GM18867 (cell line): Measurements from ENCODE around the gene GZF1.
A peak's percentile ranks its signal among the peaks of the same experiment; 100 is the strongest.

Experiments used
- ATAC-seq: cut with Tn5 transposase; IDR thresholded peaks from one replicate; pipeline ENCODE4 v1.9.1; 2021; ENCODE audit warnings: mild to moderate bottlenecking, moderate library complexity; ENCODE audit not compliant: unreplicated experiment

GZF1 gene

DNA sequence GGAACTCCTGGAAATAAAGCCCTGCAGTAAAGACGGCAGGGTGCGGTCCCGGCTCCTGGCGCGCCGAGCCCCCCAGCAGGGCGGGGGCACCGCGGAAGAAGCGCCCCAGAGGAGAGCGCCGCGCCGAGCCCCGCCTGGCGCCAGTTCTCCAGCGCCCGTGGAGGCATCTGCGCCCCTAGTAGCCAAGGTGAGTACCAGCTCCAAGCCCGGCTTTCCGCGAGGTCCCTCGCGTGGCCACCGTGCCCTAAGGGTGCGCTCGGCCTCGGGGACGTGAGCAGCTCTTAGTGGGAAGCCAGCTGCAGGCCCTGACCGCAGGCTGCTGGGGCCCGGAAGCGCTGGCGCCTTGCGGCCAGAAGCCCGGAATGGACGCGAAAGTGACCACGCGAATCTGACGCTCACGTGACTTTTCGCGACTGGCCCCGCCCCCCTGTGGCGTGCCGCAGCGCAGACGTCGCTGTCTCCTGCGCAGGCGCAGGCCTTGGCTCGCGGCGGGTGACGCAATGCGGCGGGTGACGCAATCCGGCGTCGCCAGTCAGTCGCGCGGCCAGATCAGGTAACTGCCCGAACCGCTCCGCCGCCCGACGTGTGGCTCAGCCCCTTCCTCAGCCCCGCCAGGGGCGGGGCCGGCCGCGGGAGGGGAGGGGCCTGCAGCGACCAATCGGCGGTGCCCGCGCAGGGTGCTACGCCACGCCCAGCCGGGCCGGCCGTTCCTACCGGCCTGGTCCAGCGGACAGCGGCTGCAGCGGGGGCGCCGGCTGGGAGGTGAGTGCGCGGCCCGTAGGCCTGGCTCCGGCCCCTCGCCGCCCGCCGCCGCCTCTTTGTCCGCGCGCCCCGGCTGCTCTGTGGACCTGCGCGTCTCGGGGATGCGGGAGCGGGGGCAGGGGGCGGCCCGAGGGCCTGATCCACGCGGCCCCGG lies at the start of gene GZF1:
GZF1 (plus strand) TSS at position 707 of the 916 bp plus-strand sequence. CDS start 2,202 bp downstream, outside the sequence.
- peak; percentile 69 for ATAC-seq

DNA sequence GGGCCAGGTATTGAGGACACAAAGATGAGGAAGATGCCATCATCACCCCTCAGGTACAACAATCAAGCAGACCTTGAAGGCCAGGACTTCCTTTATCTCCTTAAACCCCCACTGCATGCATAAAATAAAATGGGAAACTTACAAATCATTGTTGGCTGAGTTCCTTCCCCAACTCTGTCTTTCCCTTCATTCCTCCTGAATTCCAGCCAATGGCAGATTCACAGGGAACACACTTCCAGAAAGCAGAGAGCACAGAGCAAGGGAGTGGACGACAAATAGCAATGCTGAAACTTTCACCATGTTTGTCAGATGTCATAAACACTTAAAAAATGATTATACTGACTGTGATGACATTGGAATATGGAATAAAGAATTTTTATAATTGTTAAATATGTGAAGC lies 48.7 kb upstream of the GZF1 start:
- ATAC-seq: no peak

- ATAC-seq: no peak
These were observed 47.3 kb upstream of the GZF1 start for GRCh38 chr20:23314699-23315098.

DNA sequence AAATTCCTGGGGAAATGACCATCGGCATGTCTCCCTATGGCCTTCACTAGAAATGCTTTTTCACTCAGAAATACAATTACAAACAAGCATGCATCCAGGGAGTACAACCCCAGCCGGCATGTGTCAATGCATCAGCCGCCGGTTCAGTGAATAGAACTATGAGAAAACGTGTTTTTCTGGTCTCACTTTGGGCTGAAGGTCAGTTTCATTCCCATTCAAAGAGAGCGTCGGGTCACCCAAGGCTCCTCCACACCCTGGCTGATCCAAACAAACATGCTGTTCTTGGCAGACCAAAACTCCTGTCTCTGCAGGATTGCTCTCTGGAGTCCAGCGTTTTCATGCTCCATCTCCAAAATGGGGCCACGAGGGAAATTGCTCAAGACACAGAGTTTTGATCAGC lies 46.9 kb upstream of the GZF1 start:
- no peak for ATAC-seq

DNA sequence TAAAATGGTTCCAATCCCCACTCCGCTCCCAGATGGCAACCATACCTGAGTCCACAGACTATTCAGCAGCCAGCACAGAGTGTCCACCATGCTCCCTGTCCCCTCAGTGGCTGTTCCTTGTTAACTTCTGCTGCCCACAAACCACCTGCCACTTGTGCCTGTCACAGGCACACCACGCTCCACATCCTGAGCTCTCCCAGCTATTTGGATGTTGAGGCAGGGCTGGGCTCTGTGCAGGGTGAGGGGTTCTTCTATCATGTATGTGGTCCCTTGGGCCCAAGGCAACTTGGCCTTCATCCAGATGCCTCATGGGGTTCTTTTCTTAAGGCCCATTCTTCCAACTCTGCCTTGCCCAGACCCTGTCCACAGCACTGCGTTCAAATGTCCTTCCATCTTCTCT lies 45.4 kb upstream of the GZF1 start:
- ATAC-seq: no peak

DNA sequence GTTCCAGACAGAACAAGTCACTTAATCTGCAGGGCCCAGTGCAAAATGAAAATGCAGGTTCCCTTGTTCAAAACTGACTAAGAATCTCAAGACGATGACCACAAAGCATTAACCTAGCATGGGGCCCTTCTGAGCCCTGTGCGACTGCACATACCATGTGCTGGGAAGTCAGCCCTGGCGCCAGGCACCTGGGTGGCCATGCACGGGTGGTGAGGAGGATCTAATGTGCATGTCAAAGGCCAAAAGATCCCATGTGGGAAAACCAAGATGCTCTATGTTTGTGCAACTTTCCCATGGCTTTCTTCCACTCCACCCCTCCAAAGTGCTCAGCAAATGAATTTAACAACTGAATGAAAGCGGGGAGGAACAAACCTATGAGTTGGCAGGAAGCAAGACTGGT lies 44.9 kb upstream of the GZF1 start:
- no peak for ATAC-seq

- ATAC-seq: no peak
These were observed 43.6 kb upstream of the GZF1 start for GRCh38 chr20:23318347-23318746.

- no peak for ATAC-seq
These were observed 41.7 kb upstream of the GZF1 start for GRCh38 chr20:23320317-23320716.

DNA sequence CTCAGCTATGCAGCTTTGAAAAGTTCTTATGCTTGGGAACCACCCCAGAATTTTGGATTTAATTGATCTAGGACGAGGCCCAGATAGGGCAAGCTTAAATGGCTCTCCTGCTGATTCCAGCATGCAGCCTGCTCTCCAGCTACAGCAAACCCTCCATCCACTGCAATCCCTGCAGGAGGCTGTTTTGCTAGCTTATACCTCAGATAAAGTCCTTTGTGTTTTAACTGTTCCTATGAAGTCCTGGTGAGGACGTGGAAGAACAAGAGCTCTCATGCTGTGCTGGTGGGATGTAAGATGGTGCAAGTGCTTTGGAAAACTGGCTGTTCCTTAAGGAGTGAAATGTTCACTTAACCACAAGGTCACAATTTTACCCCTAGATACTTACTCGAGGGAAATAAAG lies 36.9 kb upstream of the GZF1 start:
- no peak for ATAC-seq

DNA sequence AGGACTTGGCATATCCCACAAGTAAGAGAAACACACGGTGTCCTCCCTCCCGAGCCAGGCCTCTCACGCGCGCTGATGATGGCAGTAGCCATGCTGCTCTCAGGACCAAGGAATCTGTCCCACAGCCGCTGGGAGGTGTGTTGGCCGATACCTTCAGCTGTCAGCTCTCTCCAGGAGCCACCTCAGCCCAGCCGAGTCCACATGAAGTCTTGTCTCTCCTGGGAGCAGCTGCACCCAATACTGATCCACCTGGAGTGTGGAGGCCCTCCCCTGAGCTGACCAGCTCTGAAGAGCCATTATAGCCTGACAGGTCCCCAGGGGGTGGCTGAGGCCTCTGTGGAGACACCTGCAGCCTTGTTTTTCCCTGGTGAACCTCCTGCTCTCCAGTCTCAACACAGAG lies 35.2 kb upstream of the GZF1 start:
- ATAC-seq: no peak

DNA sequence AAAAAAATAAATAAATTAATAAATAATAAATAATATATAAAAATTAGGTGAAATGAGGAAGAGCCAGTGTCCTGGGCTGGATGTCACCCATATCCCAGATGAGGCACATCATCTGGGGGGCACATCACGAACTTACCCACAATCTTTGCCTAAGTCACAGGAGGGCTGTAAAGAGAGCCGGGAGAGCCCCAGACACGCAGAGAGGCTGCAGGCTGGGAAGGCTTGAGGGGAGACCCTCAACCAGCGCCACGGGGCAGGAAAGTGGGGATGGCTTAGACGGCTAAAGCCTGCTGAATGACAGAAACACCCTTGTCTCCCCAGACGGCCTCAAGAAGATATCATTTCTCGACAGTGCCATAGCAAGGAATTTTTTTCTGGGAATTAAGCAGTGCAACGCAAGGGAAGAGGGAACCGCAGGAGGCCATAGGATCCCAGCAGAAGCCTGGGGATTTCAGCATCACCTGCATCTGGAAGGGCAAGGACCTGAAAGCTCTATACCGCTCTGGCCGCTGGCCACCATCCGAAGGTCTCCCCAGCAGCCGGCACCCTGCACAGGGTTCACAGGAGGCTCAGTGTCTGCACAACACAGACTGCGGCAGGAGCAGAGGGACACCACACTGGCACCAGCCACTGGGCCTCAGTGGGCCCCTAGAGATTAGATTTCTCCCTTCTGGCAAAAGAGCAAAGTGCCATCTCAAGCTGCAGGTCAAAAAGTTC lies 34.2 kb upstream of the GZF1 start:
- ATAC-seq: no peak

DNA sequence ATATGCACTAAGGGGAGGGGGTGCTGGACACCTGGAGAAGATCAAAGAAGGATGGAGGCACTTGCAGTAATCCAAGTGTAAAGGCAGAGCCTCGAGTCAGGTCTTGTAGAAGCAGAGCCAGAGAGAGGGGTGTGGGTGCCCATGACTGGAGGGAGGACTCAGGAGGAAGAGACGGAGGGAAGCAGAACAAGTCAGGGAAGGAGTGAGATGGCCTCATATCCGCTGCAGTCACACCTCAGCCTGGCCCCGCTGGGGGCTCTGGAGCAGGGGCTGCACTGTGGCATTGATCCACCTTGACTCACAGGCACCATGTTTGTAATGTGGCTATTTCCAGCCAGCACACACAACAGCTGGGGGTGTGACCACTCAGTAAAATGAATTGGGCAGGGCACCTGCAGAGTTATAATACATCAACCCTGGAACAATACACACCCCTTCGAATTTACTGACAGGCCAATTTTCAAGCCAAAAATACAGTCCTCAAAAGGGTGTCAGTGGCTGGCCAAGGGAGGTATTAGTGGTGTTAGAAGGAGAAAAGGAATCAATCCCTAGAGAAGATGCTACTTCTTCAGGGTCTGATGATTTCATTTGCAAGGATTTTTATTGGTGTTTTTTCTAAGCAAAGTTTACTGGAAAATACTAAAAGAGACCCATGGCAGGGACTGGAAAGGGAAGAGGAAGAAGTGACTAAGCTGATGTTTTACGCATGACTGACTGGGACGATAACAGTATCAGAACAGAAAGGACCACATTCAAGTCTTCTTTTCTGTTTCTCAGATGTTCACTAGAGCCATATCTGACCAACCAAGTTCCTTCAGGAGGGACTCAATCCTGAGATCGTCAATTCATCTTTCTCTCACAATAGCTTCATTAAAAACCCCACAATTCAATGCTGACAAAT lies 30.3 kb upstream of the GZF1 start:
- no peak for ATAC-seq

DNA sequence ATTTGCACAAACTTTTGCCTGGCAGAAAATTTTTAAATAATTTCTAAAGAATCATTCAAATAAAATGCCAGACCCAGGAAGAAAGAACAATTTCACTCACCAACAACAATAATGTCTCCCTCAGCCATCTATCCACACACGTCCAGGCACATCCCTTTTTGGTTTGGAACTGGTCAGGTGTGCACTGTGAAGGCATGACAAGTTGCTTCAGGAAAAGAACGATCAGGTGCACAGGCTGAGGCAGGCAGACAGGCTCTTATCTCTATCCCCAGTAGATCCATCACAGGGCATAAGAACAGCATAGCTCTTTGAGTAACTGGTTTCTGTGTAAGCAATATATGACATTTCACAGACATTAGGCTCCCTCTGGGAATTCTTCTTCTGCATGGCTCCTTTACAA lies 29.5 kb upstream of the GZF1 start:
- no peak for ATAC-seq

DNA sequence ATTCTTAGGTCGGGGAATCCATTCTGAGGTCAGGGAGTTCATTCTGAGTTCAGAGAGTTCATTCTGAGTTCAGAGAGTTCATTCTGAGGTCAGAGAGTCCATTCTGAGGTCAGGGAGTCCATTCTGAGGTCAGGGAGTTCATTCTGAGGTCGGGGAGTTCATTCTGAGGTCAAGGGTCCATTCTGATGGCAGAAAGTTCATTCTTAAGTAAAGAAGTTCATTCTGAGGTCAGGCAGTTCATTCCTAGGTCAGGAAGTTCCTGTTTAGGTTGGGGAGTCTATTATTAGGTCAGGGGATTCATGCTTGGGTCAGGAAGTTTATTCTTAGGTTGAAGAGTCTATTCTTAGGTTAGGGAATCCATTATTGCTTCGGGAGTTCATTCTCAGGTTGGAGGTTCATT lies 27.9 kb upstream of the GZF1 start:
- no peak for ATAC-seq

DNA sequence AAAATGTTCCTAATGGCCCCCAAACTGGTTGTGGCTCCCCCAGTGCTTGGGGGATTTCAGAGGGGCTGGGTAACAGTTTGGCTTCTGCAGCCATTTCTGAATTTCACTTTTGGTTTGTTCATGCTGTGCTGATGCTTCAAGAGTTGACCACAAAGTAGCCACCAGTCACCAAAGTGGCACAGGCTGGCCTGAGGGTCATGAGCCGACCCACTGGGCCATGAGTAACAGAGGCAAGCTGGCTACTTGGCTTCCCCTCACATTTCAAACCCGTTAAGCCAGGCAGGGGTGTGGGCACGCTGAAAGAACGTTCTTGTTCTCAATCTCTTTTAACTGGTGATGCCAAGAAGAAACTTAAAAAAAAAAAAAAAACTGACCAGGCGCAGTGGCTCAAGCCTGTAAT lies 26.5 kb upstream of the GZF1 start:
- no peak for ATAC-seq

DNA sequence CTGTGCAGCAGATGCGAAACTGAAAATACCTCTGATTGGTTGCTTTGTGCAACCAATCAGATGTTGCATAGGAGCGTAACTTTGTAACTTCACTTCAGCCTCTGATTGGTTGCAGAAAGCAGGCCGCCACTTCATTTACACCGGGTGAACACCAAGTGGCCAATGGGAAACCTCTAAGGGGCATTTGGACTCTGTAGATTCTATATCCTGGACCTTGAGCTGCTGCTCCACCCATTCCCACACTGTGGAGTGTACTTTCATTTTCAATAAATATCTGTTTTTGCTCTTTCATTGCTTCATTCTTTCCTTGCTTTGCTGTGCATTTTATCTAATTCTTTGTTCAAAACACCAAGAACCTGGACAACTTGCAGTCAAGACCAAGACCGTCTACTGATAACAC lies 25.5 kb upstream of the GZF1 start:
- ATAC-seq: no peak

GRCh38 chr20:23337312-23337711 lies 24.7 kb upstream of the GZF1 start:
- ATAC-seq: no peak

- ATAC-seq: no peak
These were observed 22.0 kb upstream of the GZF1 start for GRCh38 chr20:23339986-23340385.

GRCh38 chr20:23340524-23340923 lies 21.5 kb upstream of the GZF1 start:
- no peak for ATAC-seq

DNA sequence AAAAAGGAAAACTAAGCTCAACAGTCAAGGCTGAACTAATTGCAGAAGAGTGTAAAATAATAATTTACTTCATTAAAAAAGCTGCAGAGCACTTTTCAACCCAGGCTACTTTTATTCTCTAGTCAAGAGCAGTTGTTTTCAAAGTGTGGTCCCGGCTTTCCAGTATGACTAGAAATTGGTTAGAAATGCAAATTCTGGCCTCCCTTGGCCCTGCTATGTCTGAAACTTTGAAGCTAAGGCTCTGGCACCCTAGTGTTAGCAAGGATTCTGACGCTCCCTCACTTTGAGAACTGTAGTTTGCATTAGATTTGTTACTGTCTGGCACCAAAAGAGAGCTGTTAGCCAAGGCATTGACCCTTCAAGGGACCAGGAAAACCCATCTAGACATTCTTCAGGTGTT lies 20.9 kb upstream of the GZF1 start:
- ATAC-seq: peak; percentile 69

- ATAC-seq: no peak
These were observed 18.4 kb upstream of the GZF1 start for GRCh38 chr20:23343590-23343989.
